OCI-M1 (cell line): ENCODE results near the gene TXNRD2.

Experiments used
- DNase-seq: peaks from one replicate; lab custom pipeline; 2025; lab: John Stamatoyannopoulos, UW

Gene TXNRD2

DNA sequence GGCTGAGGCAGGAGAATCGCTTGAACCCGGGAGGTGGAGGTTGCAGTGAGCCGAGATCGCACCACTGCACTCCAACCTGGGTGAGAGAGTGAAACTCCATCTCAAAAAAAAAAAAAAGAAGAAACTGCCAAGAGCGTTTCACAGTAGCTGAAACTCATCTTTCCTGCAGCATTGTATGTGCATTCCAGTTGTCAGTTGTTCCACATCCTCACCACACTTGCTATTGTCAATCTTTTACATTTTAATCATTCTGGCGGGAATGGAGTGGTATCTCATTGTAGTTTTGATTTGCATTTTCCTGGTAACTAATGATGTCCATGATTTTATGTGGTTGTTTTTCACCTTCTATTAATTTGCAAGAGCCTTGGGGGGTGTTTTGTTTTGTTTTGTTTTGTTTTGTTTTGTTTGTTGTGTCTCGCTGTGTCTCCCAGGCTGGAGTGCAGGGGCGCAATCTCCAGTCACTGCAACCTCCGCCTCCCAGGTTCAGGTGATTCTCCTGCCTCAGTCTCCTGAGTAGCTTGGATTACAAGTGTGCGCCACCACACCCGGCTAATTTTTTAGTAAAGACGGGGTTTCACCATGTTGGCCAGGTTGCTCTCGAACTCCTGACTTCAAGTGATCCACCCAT lies 78.9 kb downstream of the TXNRD2 start:
- DNase-seq: no peak

DNA sequence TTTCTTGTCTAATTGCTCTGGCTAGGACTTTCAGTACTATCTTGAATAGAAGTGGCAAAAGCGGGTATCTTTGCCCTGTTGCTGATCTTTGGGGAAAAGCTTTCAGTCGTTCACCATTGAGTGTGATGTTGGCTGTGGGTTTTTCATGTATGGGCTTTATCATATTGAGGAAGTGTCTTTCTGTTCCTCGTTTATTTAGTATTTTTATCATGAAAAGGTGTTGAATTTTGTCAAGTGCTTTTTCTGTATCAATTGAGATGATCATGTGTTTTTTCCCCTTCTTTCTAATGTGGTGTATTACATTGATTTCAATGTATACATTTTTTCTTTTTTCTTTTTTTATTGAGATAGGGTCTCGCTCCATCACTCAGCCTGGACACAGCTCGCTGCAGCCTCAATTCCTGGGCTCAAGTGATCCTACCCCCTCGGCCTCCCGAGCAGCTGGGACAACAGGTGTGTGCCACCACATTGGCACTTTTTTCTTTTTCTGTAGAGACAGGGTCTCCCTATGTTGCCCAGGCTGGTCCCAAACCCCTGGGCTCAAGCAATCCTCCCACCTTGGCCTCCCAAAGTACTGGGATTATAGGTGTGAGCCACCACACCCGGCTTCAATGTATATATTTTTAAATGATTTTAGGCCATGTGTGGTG lies 81.6 kb downstream of the TXNRD2 start:
- no peak for DNase-seq

DNA sequence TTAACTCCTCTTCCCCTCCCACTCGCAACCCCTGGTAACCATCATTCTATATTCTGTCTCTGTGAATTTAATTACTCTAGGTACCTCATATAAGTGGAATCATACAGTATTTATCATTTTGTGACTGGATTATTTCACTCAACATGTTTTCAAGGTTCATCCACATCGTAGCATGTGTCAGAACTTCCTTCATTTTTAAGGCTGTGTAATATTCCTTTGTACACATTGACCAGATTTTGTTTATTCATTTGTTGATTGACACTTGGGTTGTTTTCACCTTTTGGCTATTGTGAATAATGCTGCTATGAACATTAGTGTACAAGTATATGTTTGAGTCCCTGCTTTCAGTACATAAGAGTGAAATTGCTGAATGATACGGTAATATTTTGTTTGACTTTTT lies 84.2 kb downstream of the TXNRD2 start:
- DNase-seq: no peak

DNA sequence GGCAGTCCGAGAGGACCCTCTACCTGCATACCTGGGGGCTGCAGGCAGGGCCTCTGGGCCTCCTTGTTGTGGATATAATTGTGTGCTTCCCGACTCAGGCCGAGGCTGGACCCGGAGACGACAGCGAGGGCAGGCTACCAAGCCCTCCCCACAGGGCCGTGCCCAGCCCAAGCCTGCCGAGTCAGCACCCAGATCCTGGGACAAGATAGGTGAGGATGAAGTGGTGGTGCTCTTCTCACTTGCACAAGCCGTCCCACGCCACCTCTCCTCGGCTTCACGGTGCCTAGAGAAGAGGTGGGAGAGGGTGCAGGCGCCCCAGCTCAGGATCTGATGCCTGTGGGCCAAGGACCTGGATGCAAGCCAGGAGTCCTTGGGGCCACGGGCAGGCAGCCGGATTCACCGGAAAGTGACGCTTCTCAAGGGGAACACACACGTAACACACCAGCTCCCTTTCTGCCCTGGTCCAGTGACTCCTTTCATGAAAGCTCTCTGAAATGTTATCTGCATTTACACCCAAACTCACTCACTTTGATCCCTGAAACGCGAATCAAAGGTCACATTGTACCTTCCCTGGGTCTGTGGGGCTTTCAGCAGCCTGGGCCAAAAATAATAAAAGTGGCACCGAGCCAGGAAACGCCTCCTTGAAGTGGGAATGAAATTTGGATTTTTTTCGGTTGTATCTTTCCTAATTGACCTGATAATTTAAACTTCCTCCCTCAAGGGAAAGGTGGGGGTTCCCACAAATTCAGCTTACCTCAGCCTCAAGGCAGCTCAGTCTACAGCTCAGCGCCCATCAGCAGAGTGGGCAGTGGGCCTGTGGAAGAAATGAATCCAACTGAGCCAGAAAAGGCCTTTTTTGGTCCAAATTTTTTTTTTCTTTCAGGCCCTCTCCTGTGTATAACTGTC lies 85.9 kb downstream of the TXNRD2 start:
- peak; percentile 91 for DNase-seq

DNA sequence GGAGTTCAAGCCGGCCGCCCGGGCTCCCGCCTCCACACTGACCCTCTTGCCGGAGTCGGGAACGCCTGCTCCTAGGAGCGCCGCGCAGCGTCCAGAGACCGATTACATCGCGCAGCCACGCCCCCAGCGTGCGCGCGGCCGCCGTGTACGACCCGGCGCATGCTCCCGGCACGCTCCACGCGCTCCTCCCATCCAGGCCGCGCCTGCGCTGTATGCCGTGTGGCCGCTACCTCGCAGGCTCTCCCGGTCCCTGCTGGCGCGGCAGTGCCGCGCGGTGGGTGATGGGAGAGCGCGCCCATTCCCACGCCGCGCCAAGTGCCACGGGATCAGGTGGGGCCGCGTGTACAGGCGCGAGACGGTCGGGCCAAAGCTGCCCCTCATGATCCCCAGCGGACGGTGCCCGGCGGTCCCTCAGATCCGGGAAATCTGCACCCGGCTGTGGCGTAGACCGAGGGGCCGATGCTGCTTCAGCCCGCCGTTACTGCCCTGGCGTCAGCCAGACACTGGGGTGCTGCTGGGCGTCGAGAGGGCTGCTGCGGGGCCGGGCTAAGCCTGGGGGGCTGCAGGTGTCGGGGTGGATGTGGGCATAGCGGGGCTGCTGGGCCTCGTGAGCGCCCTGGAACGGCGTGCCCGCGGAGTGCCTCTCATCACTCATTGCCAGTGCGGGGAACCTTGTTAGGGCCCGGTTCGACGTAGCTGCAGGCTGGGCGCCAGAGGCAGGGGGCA lies 86.7 kb downstream of the TXNRD2 start, which contains the start of the genes GNB1L and RTL10:
GNB1L (minus strand) TSS at position 97 of the 726 bp plus-strand sequence. CDS start 33,519 bp downstream, outside the sequence.
RTL10 (minus strand) TSS at position 97 of the 726 bp plus-strand sequence. CDS start 2,613 bp downstream, outside the sequence.
- DNase-seq: peak; percentile 100

DNA sequence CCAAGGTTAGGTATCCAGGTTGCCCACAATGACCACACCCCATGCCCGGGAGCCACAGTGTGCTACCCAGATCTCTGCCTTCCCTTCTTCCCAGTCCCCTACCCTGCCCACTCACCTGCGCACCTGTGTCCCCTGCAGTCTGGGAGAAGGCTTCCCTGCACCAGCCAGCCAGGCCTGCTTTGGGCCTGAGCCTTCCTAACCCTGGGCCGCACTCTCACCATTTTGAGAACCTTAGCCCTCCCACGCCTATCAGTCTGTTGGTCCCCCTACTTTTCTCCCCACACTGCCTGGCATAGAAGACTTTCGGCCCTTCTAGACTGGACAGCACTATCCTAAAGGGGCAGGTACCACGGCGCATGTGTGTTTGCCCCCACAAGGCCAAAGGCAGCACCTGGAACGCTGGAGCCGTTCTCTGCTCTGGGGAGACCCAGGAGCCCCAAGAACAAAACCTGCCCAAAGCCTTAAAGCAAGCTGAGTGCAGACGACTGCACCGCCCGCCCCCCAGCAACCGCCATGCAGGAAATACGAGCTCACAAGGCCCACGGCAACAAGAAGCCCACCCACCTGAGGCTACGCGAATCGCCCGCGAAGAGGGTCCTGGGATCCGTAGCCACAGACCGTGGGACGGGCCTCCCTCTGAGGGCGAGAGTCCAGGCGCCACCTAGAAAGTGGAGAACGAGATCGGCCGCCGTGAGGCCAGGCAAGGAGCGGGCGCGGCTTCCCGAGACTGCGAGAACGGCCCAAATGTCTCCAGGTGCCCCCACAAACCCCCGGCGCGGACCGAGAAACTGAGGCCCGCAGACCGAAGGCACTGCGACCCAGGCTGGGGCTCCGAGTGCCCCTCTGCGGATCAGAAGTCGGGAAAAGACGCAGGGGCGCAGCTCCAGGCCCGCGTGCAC lies 87.5 kb downstream of the TXNRD2 start:
- no peak for DNase-seq

DNA sequence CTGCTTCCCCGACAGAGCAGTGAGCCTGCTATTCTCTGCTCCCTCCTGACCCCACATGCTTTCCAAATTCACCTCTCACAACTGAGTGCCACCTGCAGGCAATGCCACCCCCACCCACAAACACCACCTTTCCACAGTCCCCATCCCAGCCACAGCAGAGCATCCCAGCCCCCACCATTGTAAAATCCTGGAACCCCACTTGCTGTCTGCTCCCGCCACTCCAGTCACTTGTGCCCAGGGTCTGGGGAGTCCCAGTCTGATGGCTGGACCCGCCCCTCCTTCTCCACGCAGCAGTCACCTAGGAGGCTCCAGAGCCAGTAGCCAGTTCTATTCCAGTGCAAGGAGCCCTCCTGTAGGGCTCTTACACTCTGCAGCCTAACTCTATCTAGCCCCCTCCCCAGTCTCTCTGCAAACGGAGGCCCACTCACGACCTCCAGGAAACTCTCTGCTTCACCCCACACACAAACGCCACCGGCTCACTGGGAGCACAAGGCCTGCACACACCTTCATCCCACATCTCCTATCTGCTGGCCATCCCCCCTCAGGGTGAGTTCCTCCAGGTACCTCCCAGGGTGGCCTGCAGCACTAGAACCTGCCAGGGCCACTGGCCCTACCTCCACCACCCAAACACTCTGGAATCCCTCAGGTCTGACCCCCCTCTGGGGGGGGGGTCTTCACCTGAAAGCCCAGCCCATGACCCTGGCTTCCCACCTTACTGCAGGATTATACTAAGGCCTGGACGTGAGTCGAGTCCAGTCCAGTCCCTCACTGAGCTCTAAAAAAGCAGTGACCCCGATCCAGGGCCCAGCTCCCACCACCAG lies 88.3 kb downstream of the TXNRD2 start:
- DNase-seq: no peak

DNA sequence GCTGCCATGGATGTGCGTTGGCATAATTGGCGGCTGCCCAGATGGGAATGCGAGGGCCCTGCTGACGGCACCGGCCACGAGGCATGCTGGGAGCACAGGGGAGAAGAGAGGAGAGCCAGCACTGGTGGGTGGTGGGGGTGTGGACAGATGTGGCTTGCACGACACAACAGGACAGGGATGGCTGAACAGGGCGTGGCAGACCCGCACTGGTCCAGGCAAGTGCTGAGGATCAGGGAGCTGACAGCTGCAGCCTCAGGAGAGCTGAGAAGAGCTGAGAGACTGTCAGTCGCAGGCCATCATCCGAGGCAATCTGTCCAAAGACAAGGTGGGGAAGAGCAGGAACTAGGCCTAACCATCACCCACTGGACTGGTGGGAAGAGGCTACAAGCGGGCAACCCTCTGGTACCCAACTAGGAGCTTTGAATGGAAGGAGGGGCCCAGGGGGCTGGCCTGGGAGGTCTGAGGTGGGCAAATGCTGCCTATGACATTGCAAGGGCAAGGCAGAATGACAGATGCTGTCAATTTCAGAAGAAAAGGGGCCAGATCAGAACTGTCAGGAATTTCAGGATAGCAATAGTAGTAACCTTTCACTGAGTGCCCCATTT lies 89.3 kb downstream of the TXNRD2 start:
- DNase-seq: no peak

DNA sequence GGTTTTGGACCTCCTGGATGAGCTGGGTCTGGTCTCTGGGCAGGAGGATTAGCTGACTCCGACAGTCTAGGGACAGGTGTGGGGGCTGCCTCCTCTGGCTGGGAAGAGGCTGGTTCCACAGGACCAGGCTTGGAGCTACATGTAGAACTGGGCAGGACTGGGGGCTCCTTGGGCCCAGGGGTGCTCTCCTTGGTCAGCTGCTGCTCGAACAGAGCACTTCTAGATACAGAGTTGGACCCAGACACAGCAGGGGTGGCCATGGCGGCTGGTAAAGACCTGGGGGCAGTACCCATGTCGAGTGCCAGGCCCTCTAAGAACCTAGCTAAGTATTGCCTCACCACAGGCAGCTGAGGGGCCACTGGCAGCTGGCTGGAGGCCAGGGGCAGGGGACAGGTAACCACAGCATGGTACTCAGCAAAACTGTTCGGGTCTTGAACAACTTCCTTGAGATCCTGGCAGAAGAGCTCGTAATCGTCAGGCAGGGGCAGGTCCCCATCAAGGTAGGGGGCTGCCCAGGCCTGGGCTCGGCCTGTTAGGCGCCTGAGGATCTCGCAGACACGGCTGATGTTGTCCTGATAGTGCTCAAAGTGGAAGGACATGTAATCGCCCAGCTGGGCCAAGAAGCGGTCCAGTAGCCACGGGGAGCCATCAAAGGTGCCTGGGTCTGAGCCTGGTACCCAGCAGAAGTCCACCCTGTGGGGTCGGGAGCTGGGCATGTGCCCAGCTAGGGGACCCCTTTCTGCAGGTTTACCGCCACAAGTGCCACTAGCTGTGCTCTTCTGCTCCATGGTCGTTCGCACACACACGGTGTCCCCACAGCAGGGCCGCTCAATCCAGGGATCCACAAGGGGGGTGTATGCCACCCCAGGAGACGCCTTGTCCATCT lies 90.1 kb downstream of the TXNRD2 start:
- no peak for DNase-seq

DNA sequence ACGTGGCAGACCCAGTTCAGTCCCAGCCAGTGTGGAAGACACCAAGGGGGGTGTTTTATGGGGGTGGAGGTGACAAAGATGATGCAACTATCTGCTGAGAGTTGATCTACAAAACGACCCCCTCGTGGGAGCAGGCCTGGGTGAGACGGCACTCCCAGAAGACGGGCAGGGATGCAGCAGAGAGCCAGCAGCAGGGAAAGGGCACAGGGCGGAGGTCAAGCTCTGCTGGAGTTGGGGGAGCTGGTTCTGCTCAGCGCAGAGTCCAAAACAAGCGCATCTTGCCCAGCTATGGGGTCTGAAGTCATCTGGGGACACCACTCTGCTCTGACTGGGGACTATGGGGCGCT lies 90.9 kb downstream of the TXNRD2 start:
- DNase-seq: no peak

DNA sequence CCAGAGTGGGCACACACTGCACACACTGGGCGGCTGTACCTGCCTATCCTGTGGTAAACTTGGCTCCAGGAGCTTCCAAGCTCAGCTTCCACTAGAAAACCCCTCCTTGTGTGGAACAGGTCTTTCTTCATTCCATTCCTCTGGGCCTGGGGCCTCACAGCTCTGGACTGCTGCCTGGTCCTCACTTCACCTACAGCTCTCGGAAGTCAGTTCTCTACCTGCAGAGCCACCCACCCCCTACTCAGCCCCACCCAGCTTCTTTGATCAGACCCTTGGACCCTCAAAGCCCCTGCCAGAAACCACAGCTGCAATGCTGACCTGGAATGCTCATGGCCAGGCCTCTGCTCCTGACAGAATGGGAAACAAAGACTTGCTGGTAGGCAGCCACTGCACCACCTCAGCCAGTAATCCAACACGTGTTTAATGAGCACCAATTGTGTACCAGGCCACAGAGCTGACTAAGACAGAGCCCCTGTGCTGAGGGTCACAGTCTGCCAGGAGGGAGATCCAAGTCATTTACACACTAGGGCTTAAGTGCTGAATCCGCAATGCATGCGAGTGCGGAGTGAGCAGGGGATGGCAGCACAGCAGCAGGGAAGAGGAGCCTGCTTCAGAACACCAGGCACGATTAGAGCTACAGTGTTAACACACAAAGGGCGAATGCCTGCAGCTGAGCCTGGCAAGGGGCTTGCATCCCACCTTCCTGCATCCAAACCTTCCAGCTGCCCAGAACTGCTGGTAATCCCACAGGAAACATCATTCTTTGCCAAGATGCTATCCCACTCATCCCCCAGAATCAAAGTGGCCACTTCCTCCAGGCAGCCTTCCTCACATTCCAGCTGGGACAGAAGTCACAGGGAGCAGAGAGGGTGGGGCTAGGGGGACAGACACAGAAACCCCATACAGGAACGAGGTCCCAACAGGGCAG lies 91.5 kb downstream of the TXNRD2 start:
- no peak for DNase-seq

DNA sequence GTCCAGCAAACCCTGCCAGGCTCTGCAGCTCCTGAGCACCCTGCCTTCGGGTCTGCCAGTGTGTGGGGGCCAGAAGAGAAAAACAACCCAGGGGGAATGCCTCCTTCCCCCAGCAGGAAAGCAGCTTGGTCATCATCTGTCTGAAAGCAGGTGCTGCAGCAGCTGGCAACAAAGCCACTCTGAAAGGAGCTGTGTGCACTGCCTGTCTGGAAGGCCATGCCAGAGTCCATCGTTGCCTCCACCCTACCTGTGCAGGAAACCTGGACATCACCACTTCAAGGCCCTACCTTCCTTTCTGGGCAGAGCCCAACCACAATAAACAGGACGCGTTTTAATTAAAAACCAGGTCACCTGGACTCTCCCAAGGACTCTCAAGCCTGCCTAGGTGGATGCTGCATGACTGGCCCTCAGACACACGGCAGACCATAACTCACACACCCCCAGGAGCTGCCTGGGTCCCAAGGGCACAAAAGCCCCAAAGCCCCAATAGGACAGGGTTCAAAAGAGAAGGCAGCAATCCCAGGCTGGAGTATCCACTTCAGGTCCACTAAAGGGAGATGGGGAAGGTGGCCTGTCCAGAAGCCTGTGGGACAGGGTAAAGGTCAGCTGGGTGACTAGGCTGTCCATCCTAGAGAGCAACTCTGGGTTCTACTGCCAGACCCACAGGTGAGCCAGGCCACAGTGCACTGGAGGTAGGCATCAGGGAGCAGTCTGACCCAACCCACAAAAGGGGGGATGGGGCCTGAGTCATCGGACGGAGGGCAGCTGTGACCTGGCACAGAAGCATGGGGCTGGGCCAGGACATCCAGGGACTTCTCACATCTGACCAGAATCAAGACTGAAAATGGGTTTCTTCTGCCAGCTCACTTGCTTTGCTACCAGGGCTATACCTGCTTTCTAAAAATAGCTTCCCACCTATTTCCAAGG lies 93.1 kb downstream of the TXNRD2 start:
- no peak for DNase-seq

DNA sequence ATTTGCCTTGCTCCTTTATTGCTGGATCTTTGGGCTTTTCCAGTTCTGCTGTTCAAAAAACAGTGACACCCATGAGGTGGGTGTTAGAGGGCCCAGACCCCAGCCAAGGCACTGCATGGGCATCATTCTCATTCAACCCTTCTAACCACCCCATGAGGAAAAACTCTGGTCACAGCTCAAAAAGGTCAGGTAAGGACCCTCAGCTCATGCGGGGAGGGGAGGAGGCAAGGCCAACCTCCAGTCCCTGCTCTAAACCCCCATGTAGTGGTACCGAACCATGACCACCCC lies 94.3 kb downstream of the TXNRD2 start:
- DNase-seq: no peak

DNA sequence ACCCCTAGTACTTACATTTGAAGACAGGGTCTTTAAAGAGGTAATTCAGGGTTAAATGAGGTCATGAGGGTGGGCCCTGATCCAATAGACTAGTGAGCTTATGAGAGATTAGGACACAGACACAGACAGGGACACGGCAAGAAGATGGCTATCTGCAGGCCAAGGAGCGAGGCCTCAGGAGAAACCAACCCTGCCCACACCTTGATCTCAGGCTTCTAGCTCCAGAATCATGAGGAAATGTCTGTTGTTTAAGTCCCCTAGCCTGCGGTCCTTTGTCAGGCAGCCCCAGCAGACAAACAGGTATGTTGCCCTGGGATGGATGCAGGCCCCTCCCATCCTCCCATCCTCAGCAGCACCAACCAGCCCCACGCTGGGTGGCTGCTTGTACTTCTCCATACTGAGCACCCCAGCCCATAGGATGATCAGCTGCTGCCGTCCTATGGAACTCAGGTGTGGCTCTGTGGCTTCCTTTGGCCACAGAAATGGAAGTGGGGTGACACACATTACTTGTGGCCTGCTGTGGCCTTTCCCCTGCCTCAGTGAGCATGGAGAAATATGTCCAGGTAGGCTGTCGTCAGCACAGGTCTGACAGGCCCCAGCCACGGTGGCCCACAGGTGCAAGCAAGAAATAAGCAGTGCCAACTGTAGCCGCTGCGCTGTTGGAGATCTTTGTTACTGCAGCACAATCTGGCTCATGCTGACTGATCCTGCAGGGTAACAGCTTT lies 94.8 kb downstream of the TXNRD2 start:
- no peak for DNase-seq

DNA sequence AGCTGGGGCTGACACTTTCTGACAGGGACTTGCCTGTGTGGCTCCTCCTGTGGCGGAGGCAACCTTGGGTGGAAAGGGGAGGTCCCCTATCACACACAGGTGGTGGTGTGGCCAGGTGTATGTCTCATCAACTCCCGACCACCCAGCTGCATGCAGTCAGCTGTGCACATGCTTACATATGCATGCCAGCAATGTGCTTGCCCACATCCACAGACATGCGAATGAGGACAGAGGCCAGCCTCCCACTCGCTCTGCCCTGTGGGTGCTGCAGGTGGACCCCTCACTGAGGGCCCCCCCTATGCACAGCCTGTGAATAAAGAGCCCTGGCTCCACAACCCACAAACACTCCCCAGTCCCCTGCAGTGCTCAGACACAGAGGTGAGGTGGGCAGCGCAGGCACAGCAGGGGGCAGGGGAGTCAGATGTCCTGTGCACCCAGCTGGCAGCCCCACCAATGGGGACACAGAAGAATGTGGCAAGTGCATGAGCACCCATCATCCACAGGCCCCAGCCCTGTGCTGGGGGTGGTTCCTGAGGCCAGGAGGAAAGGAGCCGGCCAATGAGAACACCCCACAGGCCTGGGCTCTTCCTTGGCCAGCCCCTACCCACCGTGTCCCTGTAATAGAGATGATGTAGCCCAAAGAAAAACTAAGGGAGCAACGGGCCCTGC lies 96.4 kb downstream of the TXNRD2 start:
- DNase-seq: no peak
